Cardiac muscle cell (in vitro differentiated cells and primary cell): ENCODE results near the gene GMNN. TPM values are rescaled to one million over a fixed set of nuclear protein-coding genes. Genes with fewer than 3 reads are reported as not detected.

Experiments
- DNase-seq, 2 donors: peaks; one replicate each; pipeline versions ENCODE4 v3.0.0 to v3.0.0-alpha.2; 2010 to 2017; ENCODE audit warnings: low read depth in 1 of 2, low spot score in 1 of 2
- H3K27ac ChIP-seq: fragments of 200-600 bp; sonication (generic); 2 replicates; pipeline ENCODE4 v1.5.1; 2016
- H3K27me3 ChIP-seq: fragments of 200-600 bp; sonication (generic); 2 replicates; pipeline ENCODE4 v1.6.0; 2016; ENCODE audit warnings: control low read depth
- H3K36me3 ChIP-seq: fragments of 200-600 bp; sonication (generic); 2 replicates; pipeline ENCODE4 v1.5.1; 2016; ENCODE audit warnings: control low read depth
- H3K4me1 ChIP-seq: fragments of 200-600 bp; sonication (generic); 2 replicates; pipeline ENCODE4 v1.8.1; 2017; ENCODE audit warnings: low read depth, mild to moderate bottlenecking, mixed run types
- H3K4me3 ChIP-seq: fragments of 200-600 bp; sonication (generic); 2 replicates; pipeline ENCODE4 v1.5.1; 2016; ENCODE audit warnings: mild to moderate bottlenecking
- H3K9me3 ChIP-seq: fragments of 200-600 bp; sonication (generic); 2 replicates; pipeline ENCODE4 v1.5.1; 2017; ENCODE audit warnings: low read depth, mild to moderate bottlenecking, control low read depth
- CTCF ChIP-seq: IDR thresholded peaks from 2 replicates; pipeline ENCODE4 v1.5.1; 2012; ENCODE audit warnings: low read depth, mild to moderate bottlenecking, low read length
- polyA plus RNA-seq: library from polyadenylated mRNA; unstranded; fragments of >200 nt; fragmentation: Nextera tagmentation; extraction: Ambion mirVana; gene quantifications from 2 replicates; pipeline ENCODE4 v1.2.1, GENCODE V29; 2016
- total RNA-seq: library from RNA; depleted of rRNA; stranded (reverse); fragments of >200 nt; gene quantifications from 2 replicates; pipeline ENCODE4 v1.2.3, GENCODE V29; 2016

GMNN gene
- total and polyA plus RNA-seq, 2 experiments from 2014 or later, result 33.4 to 82.7 TPM

- no peak for DNase-seq
- H3K36me3 ChIP-seq, result no peaks in the 10 kb centered on the region
- no peak overlapping the region for H3K4me3 ChIP-seq
- no peak overlapping the region for H3K27ac ChIP-seq
- H3K27me3 ChIP-seq, result no peaks in the 10 kb centered on the region
- TF ChIP-seq CTCF, result no peak
- H3K4me1 ChIP-seq, result no peaks in the 10 kb centered on the region
- H3K9me3 ChIP-seq, result no peaks in the 10 kb centered on the region
Measured at GRCh38 chr6:24829657-24830056, 54.9 kb downstream of the GMNN start.

GRCh38 chr6:24831771-24832716, 57.3 kb downstream of the GMNN start:
- Histone ChIP-seq H3K36me3 (no peaks in the 10 kb centered on the region), H3K27ac (no peak overlapping the region), H3K4me1 (no peaks in the 10 kb centered on the region), H3K9me3 (no peaks in the 10 kb centered on the region), H3K4me3 (no peak overlapping the region), H3K27me3 (no peaks in the 10 kb centered on the region)
- DNase-seq, result no peak
- TF ChIP-seq CTCF, result no peak

GRCh38 chr6:24832794-24833193, 58.1 kb downstream of the GMNN start:
- Histone ChIP-seq H3K27ac (no peak overlapping the region), H3K27me3 (no peaks in the 10 kb centered on the region), H3K4me1 (no peaks in the 10 kb centered on the region), H3K9me3 (no peaks in the 10 kb centered on the region), H3K36me3 (no peaks in the 10 kb centered on the region), H3K4me3 (no peak overlapping the region)
- no peak for DNase-seq
- TF ChIP-seq CTCF, result no peak

GRCh38 chr6:24833711-24834386, 59.1 kb downstream of the GMNN start:
- no peak for TF ChIP-seq CTCF
- no peak overlapping the region for H3K27ac ChIP-seq
- no peak for DNase-seq
- no peaks in the 10 kb centered on the region for H3K4me1 ChIP-seq
- H3K36me3 ChIP-seq, result no peaks in the 10 kb centered on the region
- no peaks in the 10 kb centered on the region for H3K27me3 ChIP-seq
- H3K9me3 ChIP-seq, result no peaks in the 10 kb centered on the region
- no peak overlapping the region for H3K4me3 ChIP-seq

Other genes starting within 250 kb of the GMNN start
- gene KIAA0319, start 128.7 kb upstream of the GMNN start, total RNA-seq, result 5.2 and 6.2 TPM in 2 replicates
- 6.0 and 6.6 TPM in 2 replicates for gene KIAA0319, start 128.7 kb upstream of the GMNN start, polyA plus RNA-seq
- gene TDP2, start 108.0 kb upstream of the GMNN start, total RNA-seq, result 36.6 and 46.6 TPM in 2 replicates
- 59.0 and 68.7 TPM in 2 replicates for gene TDP2, start 108.0 kb upstream of the GMNN start, polyA plus RNA-seq
- 29.0 and 30.7 TPM in 2 replicates for gene ACOT13, start 107.9 kb upstream of the GMNN start, total RNA-seq
- gene ACOT13, start 107.9 kb upstream of the GMNN start, polyA plus RNA-seq, result 127 and 173 TPM in 2 replicates
- gene C6orf62, start 55.8 kb upstream of the GMNN start, total RNA-seq, result 52.7 and 59.7 TPM in 2 replicates
- 52.8 and 59.6 TPM in 2 replicates for gene C6orf62, start 55.8 kb upstream of the GMNN start, polyA plus RNA-seq
- not detected in 2 replicates for gene ARMH2, start 24.0 kb downstream of the GMNN start, total RNA-seq
- not detected in 2 replicates for gene ARMH2, start 24.0 kb downstream of the GMNN start, polyA plus RNA-seq
- gene RIPOR2, start 161.0 kb downstream of the GMNN start, total RNA-seq, result 4.8 and 6.9 TPM in 2 replicates
- gene RIPOR2, start 161.0 kb downstream of the GMNN start, polyA plus RNA-seq, result 2.2 and 4.4 TPM in 2 replicates